Measurements from ENCODE around the gene CNTN4.
"Not testable (repeated sequence)": the region's sequence is repeated elsewhere in the genome, so short reads cannot be mapped to it uniquely, and the experiment has no call there.

The CNTN4 gene

GRCh38 chr3:2802429-2802828 lies 703.8 kb downstream of the CNTN4 start:
- no peak for DNase-seq (ENCODE audit: low spot score)

GRCh38 chr3:2807514-2807913 lies 708.8 kb downstream of the CNTN4 start:
- no peak for DNase-seq (ENCODE audit: low spot score)

- DNase-seq (ENCODE audit: low spot score), result no peak
Measured at GRCh38 chr3:2810723-2811122, 712.1 kb downstream of the CNTN4 start.

GRCh38 chr3:2819571-2819970 lies 720.9 kb downstream of the CNTN4 start:
- DNase-seq (ENCODE audit: low spot score), result no peak

- not testable (repeated sequence) for DNase-seq (ENCODE audit: low spot score)
Measured at GRCh38 chr3:2820982-2821381, 722.3 kb downstream of the CNTN4 start.

DNA sequence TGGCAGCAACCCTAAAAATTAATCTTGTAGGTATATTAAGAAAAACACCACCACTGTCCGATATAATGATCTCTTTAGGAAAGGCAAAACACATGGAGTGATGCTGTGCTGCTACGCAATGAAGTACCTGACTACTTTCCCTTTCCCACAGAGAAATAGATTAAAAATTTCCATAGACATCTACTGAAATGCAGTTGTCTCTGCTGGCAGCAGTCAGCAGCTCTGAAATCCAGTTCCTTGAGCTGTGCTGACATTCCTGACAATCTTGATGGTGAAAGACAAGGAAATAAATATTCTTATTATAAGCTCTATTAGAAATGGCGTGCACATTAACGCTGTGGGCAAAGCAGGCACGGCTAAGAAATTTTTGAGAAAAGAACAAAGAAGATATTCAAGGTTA lies 723.9 kb downstream of the CNTN4 start:
- DNase-seq (ENCODE audit: low spot score), result no peak

- no peak for DNase-seq (ENCODE audit: low spot score)
Measured at GRCh38 chr3:2823031-2823430, 724.4 kb downstream of the CNTN4 start.

DNA sequence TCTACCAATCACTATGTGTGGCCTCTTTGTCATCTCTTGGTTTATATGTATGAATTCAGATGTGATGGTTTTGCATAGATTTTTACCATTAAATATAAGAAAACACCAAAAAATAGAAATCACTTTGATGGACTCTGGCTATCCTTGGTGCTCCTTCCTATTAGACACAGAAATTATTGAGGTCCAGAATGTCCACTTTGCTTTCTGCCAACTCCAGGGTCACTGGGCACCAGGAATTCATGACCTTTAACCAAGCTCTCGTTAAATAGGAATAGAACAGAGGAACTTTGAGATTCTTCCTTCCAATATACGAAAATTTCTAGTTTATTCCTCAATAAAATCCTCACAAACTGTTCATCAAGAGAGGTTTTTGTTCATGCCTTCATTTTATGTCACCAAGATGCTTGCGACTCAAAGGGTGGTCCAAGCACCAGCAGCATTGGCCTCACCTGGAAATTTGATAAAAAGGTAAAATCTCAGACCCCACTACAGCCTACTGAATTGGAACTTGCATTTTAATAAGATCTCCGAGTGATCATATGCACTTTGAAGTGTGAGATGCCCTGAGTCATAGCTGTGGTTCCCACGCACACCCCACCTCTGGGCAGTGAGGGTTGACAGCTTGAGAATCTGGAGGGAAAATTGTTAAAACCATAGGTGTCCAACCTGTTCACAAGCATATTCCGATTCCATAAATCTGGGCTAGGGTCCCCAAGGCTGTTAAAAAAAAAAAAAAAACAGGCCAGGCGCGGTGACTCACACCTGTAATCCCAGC lies 725.0 kb downstream of the CNTN4 start:
- DNase-seq (ENCODE audit: low spot score), result no peak

DNA sequence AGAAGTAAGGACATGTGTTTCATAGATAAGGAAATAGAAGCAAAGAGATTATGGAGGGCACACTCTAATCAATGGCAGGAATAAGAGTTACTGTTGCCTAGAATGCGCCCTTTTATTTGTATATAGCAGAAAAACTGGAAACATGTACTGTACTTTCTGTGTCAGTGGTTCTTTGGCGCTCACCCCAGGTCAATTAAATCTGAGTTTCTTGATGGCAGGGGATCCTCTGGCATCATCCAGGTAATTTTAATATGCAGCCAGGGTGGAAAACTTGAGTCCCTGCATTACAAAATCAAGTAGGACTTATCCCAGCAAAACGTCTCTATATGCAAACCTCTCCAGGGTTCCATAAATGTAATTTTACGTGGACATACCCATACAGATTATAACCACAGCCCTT lies 727.4 kb downstream of the CNTN4 start:
- no peak for DNase-seq (ENCODE audit: low spot score)

DNA sequence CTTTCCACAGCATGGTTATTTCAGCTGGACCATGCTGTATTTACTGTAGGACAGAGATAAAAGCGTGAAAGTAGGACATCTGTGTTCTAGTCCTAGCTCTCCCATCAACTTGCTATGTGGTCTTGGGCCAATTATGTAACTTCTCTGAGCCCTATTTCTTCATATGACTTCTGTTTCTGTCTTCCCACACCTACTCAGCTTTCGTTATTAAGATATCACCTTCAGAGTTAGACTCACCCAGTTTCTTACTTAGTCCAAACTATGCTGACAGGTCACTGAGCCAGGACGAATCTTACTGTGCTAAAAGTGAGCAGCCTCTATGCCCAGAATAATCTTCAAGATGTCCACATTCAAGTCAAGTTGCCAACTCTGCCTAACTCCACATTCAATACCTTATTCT lies 727.8 kb downstream of the CNTN4 start:
- no peak for DNase-seq (ENCODE audit: low spot score)

GRCh38 chr3:2837239-2837638 lies 738.6 kb downstream of the CNTN4 start:
- no peak for DNase-seq (ENCODE audit: low spot score)

- no peak for DNase-seq (ENCODE audit: low spot score)
Measured at GRCh38 chr3:2837910-2838309, 739.2 kb downstream of the CNTN4 start.

DNA sequence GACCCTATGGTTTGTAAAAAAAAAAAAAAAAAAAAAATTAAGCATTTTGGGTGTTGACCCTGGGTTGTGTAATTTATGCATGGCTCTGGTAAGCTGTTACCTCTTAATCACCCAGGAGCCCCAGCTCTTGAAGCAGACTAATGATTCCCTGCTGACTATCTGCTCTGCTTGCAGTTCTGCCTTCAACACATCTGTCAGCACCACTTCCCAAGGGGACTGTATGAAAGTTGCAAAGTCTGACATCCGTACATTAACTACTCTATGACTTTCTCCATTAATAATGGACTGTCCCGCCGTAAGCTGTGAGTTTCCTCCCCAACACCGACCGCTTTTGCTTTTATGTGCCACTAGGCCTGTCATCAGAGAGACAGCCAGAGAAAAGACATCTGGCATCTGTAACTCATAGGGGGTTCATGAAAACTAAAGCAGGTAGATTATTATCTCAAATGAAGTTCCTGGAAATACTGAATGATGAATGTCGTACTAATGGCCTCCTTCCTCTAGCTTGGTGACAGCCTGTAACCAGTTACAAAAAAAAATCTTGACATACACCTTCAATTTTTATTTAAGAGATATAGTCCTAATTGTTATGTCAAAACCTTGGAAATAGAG lies 740.0 kb downstream of the CNTN4 start:
- no peak for DNase-seq (ENCODE audit: low spot score)

- no peak for DNase-seq (ENCODE audit: low spot score)
Measured at GRCh38 chr3:2839876-2840275, 741.2 kb downstream of the CNTN4 start.

DNA sequence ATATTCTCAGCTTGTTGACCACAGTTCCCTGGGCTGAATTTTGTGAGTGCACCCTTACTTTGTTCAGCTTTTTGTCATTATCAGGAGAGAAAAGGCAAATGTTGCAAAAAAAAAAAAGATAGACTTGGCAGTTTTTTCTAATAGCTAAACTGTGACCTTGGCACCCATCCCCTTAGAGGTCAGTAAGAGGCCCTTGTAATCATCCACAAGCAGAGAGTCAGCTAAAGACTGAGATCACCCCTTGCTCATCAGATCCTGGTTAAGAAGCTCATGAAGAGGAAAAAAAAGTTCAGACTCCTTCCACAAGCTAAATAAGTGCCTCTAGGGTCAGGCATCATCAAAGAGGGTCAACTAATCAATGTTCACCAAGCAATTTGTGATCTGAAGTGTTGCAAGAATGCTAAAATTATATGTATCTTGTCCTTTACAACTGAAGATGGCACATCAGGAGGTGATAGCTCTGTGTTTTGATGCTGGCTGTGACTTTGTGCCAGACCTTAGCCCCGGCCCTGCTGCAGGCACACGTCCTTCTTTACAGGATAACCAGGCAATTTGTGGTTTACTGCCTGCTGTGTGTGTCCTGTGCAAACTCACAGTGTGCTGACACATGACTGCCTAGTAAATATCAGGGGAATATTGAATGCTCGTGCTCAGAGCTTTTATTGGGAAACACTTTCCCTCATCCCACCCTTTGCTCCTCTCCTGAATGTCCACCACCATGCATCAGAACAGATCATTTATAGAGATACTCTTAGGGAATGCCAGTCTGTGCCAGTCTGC lies 748.6 kb downstream of the CNTN4 start:
- DNase-seq (ENCODE audit: low spot score), result no peak

DNA sequence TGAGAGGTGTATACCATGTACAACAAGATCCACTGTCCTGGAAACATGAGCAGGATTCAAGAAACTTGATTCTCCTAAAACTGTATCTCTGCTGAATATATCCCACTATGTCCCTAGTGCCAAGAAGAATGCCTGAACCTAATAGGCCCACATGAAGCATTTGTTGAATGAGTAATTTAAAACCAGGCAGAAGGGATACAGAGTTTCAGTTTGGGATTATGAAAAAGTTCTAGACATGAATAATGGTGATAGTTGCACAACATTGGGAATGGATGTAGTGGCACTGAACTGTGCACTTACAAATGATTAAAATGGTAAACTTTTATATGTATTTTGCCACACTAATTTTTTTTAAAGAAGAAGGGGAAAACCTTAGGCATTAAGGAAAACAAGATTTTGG lies 750.4 kb downstream of the CNTN4 start:
- DNase-seq (ENCODE audit: low spot score), result no peak

- DNase-seq (ENCODE audit: low spot score), result no peak
Measured at GRCh38 chr3:2850701-2851100, 752.0 kb downstream of the CNTN4 start.

DNA sequence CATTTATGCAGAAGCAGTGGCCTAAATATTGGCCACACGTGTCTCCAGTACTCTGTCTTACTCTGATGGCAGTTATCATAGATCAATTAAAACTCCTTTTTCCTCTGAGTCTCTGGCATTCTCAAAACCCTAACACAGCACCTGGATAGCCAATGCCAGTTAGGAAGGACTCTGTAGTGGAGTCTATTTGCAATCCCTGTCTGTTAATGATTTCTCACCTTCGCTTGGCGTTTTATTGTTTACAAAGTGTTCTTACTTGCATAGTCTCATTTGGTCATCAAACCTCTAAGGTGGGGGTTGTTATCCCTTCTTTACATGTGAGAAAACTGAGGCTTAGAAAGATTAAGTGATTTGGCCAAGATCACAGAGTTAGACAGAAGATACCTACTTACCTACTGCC lies 752.7 kb downstream of the CNTN4 start:
- no peak for DNase-seq (ENCODE audit: low spot score)

DNA sequence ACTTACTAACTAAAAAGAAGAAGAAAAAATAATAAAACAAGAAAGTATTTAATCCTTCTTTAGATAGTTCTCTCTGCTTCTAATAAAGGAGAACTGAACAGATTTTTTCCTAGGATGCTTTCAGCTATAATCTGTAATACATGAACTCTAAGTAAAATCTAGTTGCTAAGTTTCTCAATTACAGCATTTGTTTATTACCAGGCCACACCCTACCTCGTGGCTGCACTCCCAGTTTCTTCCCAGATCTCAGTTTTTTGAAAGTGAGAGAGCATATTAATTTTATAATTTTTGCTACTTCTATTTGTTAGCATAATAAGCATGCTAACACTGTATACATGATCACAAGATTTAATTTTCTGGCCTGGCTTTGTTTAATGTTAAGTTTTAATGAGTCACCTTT lies 753.2 kb downstream of the CNTN4 start:
- DNase-seq (ENCODE audit: low spot score), result no peak

GRCh38 chr3:2853651-2854050 lies 755.0 kb downstream of the CNTN4 start:
- DNase-seq (ENCODE audit: low spot score), result no peak

- DNase-seq (ENCODE audit: low spot score), result no peak
Measured at GRCh38 chr3:2856138-2857133, 757.8 kb downstream of the CNTN4 start.

DNA sequence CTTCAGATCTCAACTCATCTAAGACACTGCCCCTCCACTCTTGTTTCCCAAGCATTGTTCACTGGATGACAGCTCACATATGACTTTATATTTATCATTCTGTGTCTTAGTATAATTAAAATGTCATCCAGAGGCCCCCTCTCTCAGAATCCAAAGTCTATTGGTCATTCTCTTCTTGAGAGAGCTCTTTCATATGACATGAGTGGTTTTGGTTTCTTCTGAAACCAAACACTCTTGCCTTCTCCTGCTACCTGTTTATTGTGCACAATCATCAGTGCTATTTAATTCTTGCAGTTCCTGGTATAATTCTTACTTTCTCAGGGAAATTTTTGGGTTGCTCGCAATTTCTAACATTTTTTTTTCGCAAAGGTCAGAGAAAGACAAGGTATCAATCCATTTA lies 762.0 kb downstream of the CNTN4 start:
- DNase-seq (ENCODE audit: low spot score), result no peak

Data from COLO829 (cell line).